Activated B cell treated with CpG ODN at 0.5 μM for 24 hours (primary cell): ENCODE data around the gene ACOT2. TPM values are rescaled to one million over a fixed set of nuclear protein-coding genes. Genes with fewer than 3 reads are reported as not detected.
A peak's percentile ranks its signal among the peaks of the same experiment; 100 is the strongest.
"Not testable (repeated sequence)": the region's sequence is repeated elsewhere in the genome, so short reads cannot be mapped to it uniquely, and the experiment has no call there.

ENCODE experiments used
- ATAC-seq: fragments of 200-7000 bp; cut with Tn5 transposase; one replicate; pipeline ENCODE4 v1.10.0; 2021; ENCODE audit warnings: low read depth, mild to moderate bottlenecking, moderate library complexity
- CTCF ChIA-PET: fragments of 350-600 bp; sonication (Branson Sonifier 250); formaldehyde crosslinking; loops from one replicate; lab custom pipeline; 2021; ENCODE audit warnings: antibody characterized with exemption; lab: Charles Lee
- POLR2A ChIA-PET: fragments of 350-600 bp; sonication (Branson Sonifier 250); formaldehyde crosslinking; loops from one replicate; lab custom pipeline; 2021; ENCODE audit warnings: antibody characterized with exemption; lab: Charles Lee
- DNase-seq: peaks from one replicate; pipeline ENCODE4 v3.0.0; 2022
- H3K27ac Mint-ChIP-seq: one replicate; pipeline ENCODE4 v1.8.0; 2020; ENCODE audit warnings: mixed read lengths
- H3K27me3 Mint-ChIP-seq: one replicate; pipeline ENCODE4 v1.8.0; 2021; ENCODE audit warnings: mixed read lengths
- H3K36me3 Mint-ChIP-seq: one replicate; pipeline ENCODE4 v1.8.0; 2021; ENCODE audit warnings: low read depth, mixed read lengths
- H3K4me1 Mint-ChIP-seq: one replicate; pipeline ENCODE4 v1.8.0; 2021; ENCODE audit warnings: mixed read lengths
- H3K4me3 Mint-ChIP-seq: one replicate; pipeline ENCODE4 v1.8.0; 2020; ENCODE audit warnings: mild to moderate bottlenecking, mixed read lengths
- H3K9me3 Mint-ChIP-seq: one replicate; pipeline ENCODE4 v1.8.0; 2020; ENCODE audit warnings: mixed read lengths
- intact Hi-C: fragments of 100-400 bp; cut with micrococcal nuclease; formaldehyde crosslinking; loops from one replicate; pipeline ENCODE4 v1.15.1; 2024
- total RNA-seq: library from RNA; stranded (reverse); gene quantifications from 2 replicates; pipeline ENCODE4 v1.2.3, GENCODE V29; 2022
- TF ChIP-seq, protein P1 (sequence below): fragments of 200-600 bp; IDR thresholded peaks from one replicate; pipeline ENCODE4 v1.8.0; 2022; ENCODE audit warnings: antibody characterized with exemption, mild to moderate bottlenecking

Gene ACOT2
- total RNA-seq, 1 donor from 2014 or later, result 13.8 TPM

DNA sequence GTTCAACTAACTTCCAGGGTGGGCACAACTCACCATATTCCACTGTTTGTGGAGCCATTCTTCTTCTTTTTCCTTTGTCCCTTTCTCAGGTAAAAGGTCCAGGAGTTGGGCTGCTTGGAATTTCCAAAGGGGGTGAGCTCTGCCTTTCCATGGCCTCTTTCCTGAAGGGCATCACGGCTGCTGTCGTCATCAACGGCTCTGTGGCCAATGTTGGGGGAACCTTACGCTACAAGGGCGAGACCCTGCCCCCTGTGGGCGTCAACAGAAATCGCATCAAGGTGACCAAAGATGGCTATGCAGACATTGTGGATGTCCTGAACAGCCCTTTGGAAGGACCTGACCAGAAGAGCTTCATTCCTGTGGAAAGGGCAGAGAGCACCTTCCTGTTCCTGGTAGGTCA lies 26.1 kb upstream of the ACOT2 start:
- H3K4me1 Mint-ChIP-seq, CTCF ChIA-PET, H3K27ac Mint-ChIP-seq, intact Hi-C loops, H3K27me3 Mint-ChIP-seq, H3K9me3 Mint-ChIP-seq, ATAC-seq, H3K36me3 Mint-ChIP-seq, POLR2A ChIA-PET, DNase-seq, H3K4me3 Mint-ChIP-seq: not testable (repeated sequence)

DNA sequence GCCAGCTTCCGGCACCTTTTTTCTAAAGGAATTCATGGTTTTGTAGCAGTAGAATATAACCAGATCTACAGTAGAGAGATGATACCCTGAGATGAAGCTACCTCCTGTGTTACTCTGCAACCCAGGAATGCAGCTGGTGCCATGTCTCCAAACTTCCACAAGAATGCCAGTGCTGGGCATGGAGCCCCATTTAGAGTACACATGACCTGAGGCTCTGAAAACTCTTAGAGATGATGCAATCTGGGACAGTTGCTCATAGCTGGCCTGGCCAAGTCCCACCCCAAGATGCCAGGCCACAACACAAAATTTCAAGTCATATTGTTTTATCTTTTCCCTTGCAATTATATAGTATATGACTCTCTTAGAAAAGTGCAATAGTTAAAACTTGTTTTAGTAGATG lies 23.7 kb upstream of the ACOT2 start:
- H3K36me3 Mint-ChIP-seq, H3K9me3 Mint-ChIP-seq, H3K27me3 Mint-ChIP-seq, ATAC-seq, intact Hi-C loops, POLR2A ChIA-PET, CTCF ChIA-PET, H3K4me1 Mint-ChIP-seq, DNase-seq, H3K4me3 Mint-ChIP-seq, H3K27ac Mint-ChIP-seq: not testable (repeated sequence)

DNA sequence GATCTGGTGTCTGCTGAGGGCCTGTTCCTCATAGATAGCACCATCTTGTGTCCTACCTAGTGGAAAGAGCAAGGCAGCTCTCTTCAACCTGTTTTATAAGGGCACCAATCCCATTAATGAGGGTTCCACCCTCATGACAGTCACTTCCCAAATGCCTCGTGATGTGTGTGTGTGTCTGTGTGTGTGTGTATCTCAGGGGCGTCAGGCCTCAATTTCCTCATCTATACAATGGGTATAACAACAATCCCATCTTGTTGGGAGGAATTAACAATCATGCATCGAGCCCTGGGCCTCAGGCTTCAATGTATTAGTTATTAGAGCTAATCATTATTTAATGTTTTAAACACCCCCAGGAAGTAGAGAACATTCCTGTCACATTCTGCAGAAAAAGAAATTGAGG lies 19.9 kb upstream of the ACOT2 start:
- ATAC-seq, H3K27ac Mint-ChIP-seq, intact Hi-C loops, H3K9me3 Mint-ChIP-seq, H3K4me1 Mint-ChIP-seq, H3K27me3 Mint-ChIP-seq, CTCF ChIA-PET, DNase-seq, H3K4me3 Mint-ChIP-seq, H3K36me3 Mint-ChIP-seq: not testable (repeated sequence)
- POLR2A ChIA-PET, result interaction anchor here (0.5 kb wide), 1 partner anchor 22 kb away, joined by 5 read pairs; no protein-coding TSS in a partner anchor

DNA sequence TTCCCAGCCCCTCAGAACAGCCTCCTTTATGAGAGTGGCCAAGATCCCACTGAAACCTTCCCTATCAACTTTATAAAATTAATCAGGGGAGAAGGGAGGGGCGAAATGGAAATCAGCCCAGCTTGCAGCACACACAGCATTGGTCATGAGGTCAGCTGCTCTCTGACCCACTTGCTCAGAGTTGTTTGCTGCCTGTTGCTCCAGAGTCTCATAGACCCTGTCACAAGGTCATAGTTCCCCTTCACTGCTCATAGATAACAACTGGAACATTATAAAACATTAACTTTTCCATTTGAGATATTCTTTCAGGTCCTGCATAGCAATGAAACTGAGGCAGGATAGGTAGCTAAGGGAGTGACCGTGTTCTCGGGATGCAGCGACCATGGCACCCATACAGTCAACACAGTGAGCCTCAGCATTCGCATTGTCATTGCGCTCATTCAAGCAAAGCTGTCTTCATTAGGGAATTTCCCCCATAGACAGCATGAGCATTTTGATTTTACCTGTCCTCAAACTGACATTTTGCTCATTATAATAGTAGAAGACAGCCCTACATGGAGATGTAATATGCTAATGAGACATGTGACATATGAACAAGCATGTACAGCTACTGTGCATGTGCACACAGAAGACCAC lies 19.0 kb upstream of the ACOT2 start:
- POLR2A ChIA-PET, H3K27me3 Mint-ChIP-seq, H3K27ac Mint-ChIP-seq, H3K36me3 Mint-ChIP-seq, intact Hi-C loops, H3K4me1 Mint-ChIP-seq, DNase-seq, H3K9me3 Mint-ChIP-seq, CTCF ChIA-PET, H3K4me3 Mint-ChIP-seq: not testable (repeated sequence)
- peak; percentile 96 for ATAC-seq

GRCh38 chr14:73553845-73554244 lies 15.2 kb upstream of the ACOT2 start:
- ChIA-PET CTCF (no interaction called here), POLR2A (no interaction called here)
- Mint-ChIP-seq H3K4me1 (peaks cover 2% of the 10 kb centered on the region), H3K27me3 (no peaks in the 10 kb centered on the region), H3K4me3 (no peak overlapping the region), H3K36me3 (no peaks in the 10 kb centered on the region), H3K27ac (no peak overlapping the region), H3K9me3 (no peaks in the 10 kb centered on the region)
- ATAC-seq, result no peak
- intact Hi-C loops, result no loop called here
- DNase-seq, result no peak
- TF ChIP-seq, protein P1, sequence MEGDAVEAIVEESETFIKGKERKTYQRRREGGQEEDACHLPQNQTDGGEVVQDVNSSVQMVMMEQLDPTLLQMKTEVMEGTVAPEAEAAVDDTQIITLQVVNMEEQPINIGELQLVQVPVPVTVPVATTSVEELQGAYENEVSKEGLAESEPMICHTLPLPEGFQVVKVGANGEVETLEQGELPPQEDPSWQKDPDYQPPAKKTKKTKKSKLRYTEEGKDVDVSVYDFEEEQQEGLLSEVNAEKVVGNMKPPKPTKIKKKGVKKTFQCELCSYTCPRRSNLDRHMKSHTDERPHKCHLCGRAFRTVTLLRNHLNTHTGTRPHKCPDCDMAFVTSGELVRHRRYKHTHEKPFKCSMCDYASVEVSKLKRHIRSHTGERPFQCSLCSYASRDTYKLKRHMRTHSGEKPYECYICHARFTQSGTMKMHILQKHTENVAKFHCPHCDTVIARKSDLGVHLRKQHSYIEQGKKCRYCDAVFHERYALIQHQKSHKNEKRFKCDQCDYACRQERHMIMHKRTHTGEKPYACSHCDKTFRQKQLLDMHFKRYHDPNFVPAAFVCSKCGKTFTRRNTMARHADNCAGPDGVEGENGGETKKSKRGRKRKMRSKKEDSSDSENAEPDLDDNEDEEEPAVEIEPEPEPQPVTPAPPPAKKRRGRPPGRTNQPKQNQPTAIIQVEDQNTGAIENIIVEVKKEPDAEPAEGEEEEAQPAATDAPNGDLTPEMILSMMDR, result no peak

- CTCF ChIA-PET, H3K4me1 Mint-ChIP-seq, intact Hi-C loops: not testable (repeated sequence)
Measured at GRCh38 chr14:73557201-73557600, 11.8 kb upstream of the ACOT2 start.

DNA sequence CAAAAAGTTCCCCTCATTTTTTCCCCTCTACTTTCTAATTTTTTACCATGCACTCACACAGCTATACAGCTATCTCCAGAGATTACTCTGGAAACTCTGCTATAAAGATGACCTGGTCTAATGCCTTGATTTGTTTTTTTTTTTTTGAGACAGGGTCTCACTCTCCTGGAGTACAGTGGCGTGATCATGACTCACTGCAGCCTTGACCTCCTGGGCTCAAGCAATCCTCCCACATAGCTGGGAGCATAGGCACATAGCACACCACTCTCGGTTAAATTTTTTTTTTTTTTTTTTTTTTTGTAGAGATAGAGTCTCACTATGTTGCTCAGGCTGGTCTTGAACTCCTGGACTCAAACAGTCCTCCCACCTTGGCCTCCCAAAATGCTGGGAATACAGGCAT lies 10.8 kb upstream of the ACOT2 start:
- CTCF ChIA-PET, H3K9me3 Mint-ChIP-seq, ATAC-seq, H3K4me3 Mint-ChIP-seq, POLR2A ChIA-PET, DNase-seq, H3K27me3 Mint-ChIP-seq, H3K4me1 Mint-ChIP-seq, H3K36me3 Mint-ChIP-seq, H3K27ac Mint-ChIP-seq: not testable (repeated sequence)
- intact Hi-C loops, result loop anchor here (2.0 kb wide), 1 partner anchor 29 kb away; no protein-coding TSS in a partner anchor

More at GRCh38 chr14:73557201-73557600, 11.8 kb upstream of the ACOT2 start:
- POLR2A ChIA-PET, ATAC-seq, H3K27ac Mint-ChIP-seq, H3K27me3 Mint-ChIP-seq, H3K4me3 Mint-ChIP-seq, H3K36me3 Mint-ChIP-seq, DNase-seq, H3K9me3 Mint-ChIP-seq: not testable (repeated sequence)

- DNase-seq, H3K4me3 Mint-ChIP-seq, H3K9me3 Mint-ChIP-seq, CTCF ChIA-PET, ATAC-seq, H3K4me1 Mint-ChIP-seq, intact Hi-C loops, POLR2A ChIA-PET, H3K27ac Mint-ChIP-seq, H3K27me3 Mint-ChIP-seq: not testable (repeated sequence)
- H3K36me3 Mint-ChIP-seq, result peaks cover 14% of the 10 kb centered on the region
Measured at GRCh38 chr14:73562256-73562655, 6.8 kb upstream of the ACOT2 start.

GRCh38 chr14:73562696-73563095 lies 6.3 kb upstream of the ACOT2 start:
- POLR2A ChIA-PET, DNase-seq, H3K4me3 Mint-ChIP-seq, CTCF ChIA-PET, H3K27me3 Mint-ChIP-seq, H3K9me3 Mint-ChIP-seq, intact Hi-C loops, ATAC-seq, H3K4me1 Mint-ChIP-seq, H3K27ac Mint-ChIP-seq: not testable (repeated sequence)
- peaks cover 14% of the 10 kb centered on the region for H3K36me3 Mint-ChIP-seq

GRCh38 chr14:73566431-73566830 lies 2.6 kb upstream of the ACOT2 start:
- POLR2A ChIA-PET, H3K4me3 Mint-ChIP-seq, H3K27ac Mint-ChIP-seq, DNase-seq, ATAC-seq, H3K27me3 Mint-ChIP-seq, H3K9me3 Mint-ChIP-seq: not testable (repeated sequence)
- CTCF ChIA-PET, result interaction anchor here (1.1 kb wide), 1 partner anchor 58 kb away, joined by 5 read pairs; no protein-coding TSS in a partner anchor
- intact Hi-C loops, result loop anchor here (5.0 kb wide), 2 partner anchors 74 to 509 kb away; partner anchors contain the start of genes RBM25 and RIOX1
- Mint-ChIP-seq H3K36me3 (peaks cover 14% of the 10 kb centered on the region), H3K4me1 (peaks cover 33% of the 10 kb centered on the region)

GRCh38 chr14:73566935-73567334 lies 2.1 kb upstream of the ACOT2 start:
- H3K27me3 Mint-ChIP-seq, H3K9me3 Mint-ChIP-seq, ATAC-seq, DNase-seq, POLR2A ChIA-PET, H3K4me3 Mint-ChIP-seq, H3K27ac Mint-ChIP-seq: not testable (repeated sequence)
- intact Hi-C loops, result loop anchor here (5.0 kb wide), 2 partner anchors 75 to 510 kb away; partner anchors contain the start of genes RBM25 and RIOX1
- Mint-ChIP-seq H3K4me1 (peaks cover 33% of the 10 kb centered on the region), H3K36me3 (peaks cover 14% of the 10 kb centered on the region)
- CTCF ChIA-PET, result interaction anchor here (1.1 kb wide), 1 partner anchor 59 kb away, joined by 5 read pairs; no protein-coding TSS in a partner anchor
